Measurements from ENCODE around the gene TSPAN10. TPM values are rescaled to one million over a fixed set of nuclear protein-coding genes. Genes with fewer than 3 reads are reported as not detected.

The TSPAN10 gene
- total and polyA plus RNA-seq, 4 donors = 0.61 to 4.7 (median 1.1) TPM

DNA sequence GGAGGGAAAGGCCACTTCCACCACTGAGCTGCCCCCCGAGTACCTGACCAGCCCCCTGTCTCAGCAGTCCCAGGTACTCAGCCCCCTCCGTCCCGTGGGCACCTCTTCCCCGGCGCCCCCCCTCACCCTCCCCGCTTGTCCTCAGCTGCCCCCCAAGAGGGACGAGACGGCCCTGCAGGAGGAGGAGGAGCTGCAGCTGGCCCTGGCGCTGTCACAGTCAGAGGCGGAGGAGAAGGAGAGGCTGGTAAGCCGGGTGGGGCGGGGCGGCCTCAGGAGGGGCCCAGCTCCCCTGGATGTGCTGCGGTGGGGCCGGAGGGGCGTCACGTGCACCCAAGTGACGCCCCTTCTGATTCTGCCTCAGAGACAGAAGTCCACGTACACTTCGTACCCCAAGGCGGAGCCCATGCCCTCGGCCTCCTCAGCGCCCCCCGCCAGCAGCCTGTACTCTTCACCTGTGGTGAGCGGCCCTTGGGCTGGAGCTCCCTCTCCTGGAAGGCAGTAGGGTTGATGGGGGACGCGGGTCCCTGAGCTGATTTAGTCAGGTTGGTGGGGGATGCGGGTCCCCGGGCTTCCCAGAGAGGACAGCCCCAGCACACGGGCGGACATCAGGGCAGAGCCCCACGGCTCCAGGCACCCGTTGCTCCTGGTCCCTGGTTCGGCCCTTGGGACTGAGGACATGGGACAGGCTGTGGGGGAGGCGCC lies 56.7 kb downstream of the TSPAN10 start:
- no peak overlapping the region for H3K27ac ChIP-seq (ENCODE audit: low read depth in 1 of 2, low read length in 1 of 2)
- H3K4me1 ChIP-seq (ENCODE audit: control insufficient read depth in 5 of 5, insufficient read depth in 5 of 5, low read length in 5 of 5) = no peaks in the 10 kb centered on the region
- DNase-seq (no peak), ATAC-seq (ENCODE audit: insufficient read depth, low FRiP score) (no peak)
- H3K4me3 ChIP-seq = no peak overlapping the region
- no peaks in the 10 kb centered on the region for H3K27me3 ChIP-seq (ENCODE audit: control insufficient read depth in 3 of 3, insufficient read depth in 3 of 3, low read length in 2 of 3)
- no peaks in the 10 kb centered on the region for H3K9me3 ChIP-seq (ENCODE audit: control insufficient read depth in 4 of 4, insufficient read depth in 3 of 4, low read length in 3 of 4)
- TF ChIP-seq, protein P1, sequence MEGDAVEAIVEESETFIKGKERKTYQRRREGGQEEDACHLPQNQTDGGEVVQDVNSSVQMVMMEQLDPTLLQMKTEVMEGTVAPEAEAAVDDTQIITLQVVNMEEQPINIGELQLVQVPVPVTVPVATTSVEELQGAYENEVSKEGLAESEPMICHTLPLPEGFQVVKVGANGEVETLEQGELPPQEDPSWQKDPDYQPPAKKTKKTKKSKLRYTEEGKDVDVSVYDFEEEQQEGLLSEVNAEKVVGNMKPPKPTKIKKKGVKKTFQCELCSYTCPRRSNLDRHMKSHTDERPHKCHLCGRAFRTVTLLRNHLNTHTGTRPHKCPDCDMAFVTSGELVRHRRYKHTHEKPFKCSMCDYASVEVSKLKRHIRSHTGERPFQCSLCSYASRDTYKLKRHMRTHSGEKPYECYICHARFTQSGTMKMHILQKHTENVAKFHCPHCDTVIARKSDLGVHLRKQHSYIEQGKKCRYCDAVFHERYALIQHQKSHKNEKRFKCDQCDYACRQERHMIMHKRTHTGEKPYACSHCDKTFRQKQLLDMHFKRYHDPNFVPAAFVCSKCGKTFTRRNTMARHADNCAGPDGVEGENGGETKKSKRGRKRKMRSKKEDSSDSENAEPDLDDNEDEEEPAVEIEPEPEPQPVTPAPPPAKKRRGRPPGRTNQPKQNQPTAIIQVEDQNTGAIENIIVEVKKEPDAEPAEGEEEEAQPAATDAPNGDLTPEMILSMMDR (IDR thresholded peaks at IDR 0.05; ENCODE audit: control extremely low read depth, extremely low read depth) = no peak
- WGBS, 2 donors = 92% methylated on average over 31 to 35 of the region's 35 CpGs
- H3K36me3 ChIP-seq (ENCODE audit: control insufficient read depth in 4 of 4, insufficient read depth in 4 of 4, low read length in 4 of 4) = peaks cover 8 to 94% (median 36%) of the 10 kb centered on the region in 4 donors
- no peak overlapping the region for H3K9ac ChIP-seq (ENCODE audit: insufficient read depth in 1 of 2, low read length in 2 of 2)

DNA sequence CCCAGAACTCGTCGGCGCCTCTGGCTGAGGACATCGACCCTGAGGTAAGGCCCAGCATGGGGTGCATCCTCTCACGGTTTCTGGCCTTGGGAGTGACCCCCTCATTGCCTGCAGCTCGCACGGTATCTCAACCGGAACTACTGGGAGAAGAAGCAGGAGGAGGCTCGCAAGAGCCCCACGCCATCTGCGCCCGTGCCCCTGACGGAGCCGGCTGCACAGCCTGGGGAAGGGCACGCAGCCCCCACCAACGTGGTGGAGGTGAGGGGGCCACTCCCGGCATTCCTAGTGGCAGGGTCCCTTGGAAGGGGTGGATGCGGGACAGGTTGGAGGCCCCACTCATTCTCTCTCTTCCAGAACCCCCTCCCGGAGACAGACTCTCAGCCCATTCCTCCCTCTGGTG lies 57.8 kb downstream of the TSPAN10 start:
- DNase-seq (no peak), ATAC-seq (ENCODE audit: insufficient read depth, low FRiP score) (no peak)
- Histone ChIP-seq H3K4me1 (ENCODE audit: control insufficient read depth in 5 of 5, insufficient read depth in 5 of 5, low read length in 5 of 5) (no peaks in the 10 kb centered on the region), H3K27me3 (ENCODE audit: control insufficient read depth in 3 of 3, insufficient read depth in 3 of 3, low read length in 2 of 3) (no peaks in the 10 kb centered on the region), H3K9me3 (ENCODE audit: control insufficient read depth in 4 of 4, insufficient read depth in 3 of 4, low read length in 3 of 4) (no peaks in the 10 kb centered on the region), H3K27ac (ENCODE audit: low read depth in 1 of 2, low read length in 1 of 2) (no peak overlapping the region), H3K9ac (ENCODE audit: insufficient read depth in 1 of 2, low read length in 2 of 2) (no peak overlapping the region), H3K4me3 (no peak overlapping the region), H3K36me3 (ENCODE audit: control insufficient read depth in 4 of 4, insufficient read depth in 4 of 4, low read length in 4 of 4) (peaks cover 11 to 87% (median 34%) of the 10 kb centered on the region in 4 donors)
- WGBS, 2 donors = 96% methylated on average over 19 of the region's 19 CpGs
- TF ChIP-seq, protein P1 (IDR thresholded peaks at IDR 0.05; ENCODE audit: control extremely low read depth, extremely low read depth) = no peak

DNA sequence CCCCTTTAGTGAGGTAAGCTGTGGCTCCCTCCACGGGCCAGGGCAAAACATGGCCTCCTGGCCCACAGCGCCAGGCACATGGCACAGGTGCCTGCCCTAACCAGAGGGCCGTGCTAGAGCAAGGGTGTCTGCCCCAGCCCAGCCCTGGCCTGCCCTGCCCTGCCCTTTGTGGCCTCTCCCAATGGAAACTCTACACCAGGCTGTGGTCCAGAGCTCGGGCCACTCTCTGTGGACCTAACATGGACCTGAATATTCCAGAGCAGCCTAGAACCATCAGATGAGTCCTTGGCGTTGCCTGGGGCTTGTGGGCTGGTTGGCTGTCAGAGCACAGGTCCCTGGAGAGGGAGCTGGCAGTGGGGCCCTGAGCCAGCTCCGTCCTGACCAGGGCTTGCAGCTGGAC lies 58.2 kb downstream of the TSPAN10 start:
- WGBS, 2 donors = 93% methylated on average over 6 of the region's 6 CpGs
- ATAC-seq (ENCODE audit: insufficient read depth, low FRiP score) (no peak), DNase-seq (no peak)
- H3K27ac ChIP-seq (ENCODE audit: low read depth in 1 of 2, low read length in 1 of 2) = no peak overlapping the region
- no peak overlapping the region for H3K4me3 ChIP-seq
- TF ChIP-seq, protein P1 (IDR thresholded peaks at IDR 0.05; ENCODE audit: control extremely low read depth, extremely low read depth) = no peak
- H3K4me1 ChIP-seq (ENCODE audit: control insufficient read depth in 5 of 5, insufficient read depth in 5 of 5, low read length in 5 of 5) = no peaks in the 10 kb centered on the region
- no peaks in the 10 kb centered on the region for H3K9me3 ChIP-seq (ENCODE audit: control insufficient read depth in 4 of 4, insufficient read depth in 3 of 4, low read length in 3 of 4)
- H3K9ac ChIP-seq (ENCODE audit: insufficient read depth in 1 of 2, low read length in 2 of 2) = no peak overlapping the region
- peaks cover 11 to 83% (median 34%) of the 10 kb centered on the region in 4 donors for H3K36me3 ChIP-seq (ENCODE audit: control insufficient read depth in 4 of 4, insufficient read depth in 4 of 4, low read length in 4 of 4)
- H3K27me3 ChIP-seq (ENCODE audit: control insufficient read depth in 3 of 3, insufficient read depth in 3 of 3, low read length in 2 of 3) = no peaks in the 10 kb centered on the region
